SK-N-SH (cell line): ENCODE results near the gene OR5A2. TPM values are rescaled to one million over a fixed set of nuclear protein-coding genes. Genes with fewer than 3 reads are reported as not detected.

Experiments
- CTCF ChIA-PET: fragments of 300-600, 350-600 bp; formaldehyde crosslinking; extraction: SDS; loops from one replicate; lab custom pipeline; 2021; lab: Yijun Ruan, JAX
- POLR2A ChIA-PET: fragments of 350-600 bp; sonication (Branson Sonifier 250); formaldehyde crosslinking; extraction: SDS; loops from one replicate; lab custom pipeline; 2020; ENCODE audit warnings: antibody characterized with exemption, inconsistent platforms; lab: Yijun Ruan, JAX
- DNase-seq: peaks from one replicate; pipeline ENCODE4 v3.0.0; 2012
- H2AFZ ChIP-seq: fragments of 200-600 bp; sonication (generic); 2 replicates; pipeline ENCODE4 v1.8.1; 2016; ENCODE audit warnings: antibody characterized with exemption, mild to moderate bottlenecking, low read depth
- H3F3A ChIP-seq: fragments of 200-600 bp; sonication (generic); replicated peaks from 2 replicates; pipeline ENCODE3; 2016; ENCODE audit warnings: antibody characterized with exemption, mild to moderate bottlenecking; ENCODE audit not compliant: insufficient read depth
- H3K27ac ChIP-seq, 2 experiments: fragments of 200-500 bp in 1 of 2; fragments of 200-600 bp in 1 of 2; sonication (Bioruptor generic) in 1 of 2; sonication (generic), shearing (Covaris generic) in 1 of 2; 2 replicates each; pipeline versions ENCODE4 v1.5.1 to v1.6.1; 2014 to 2016; ENCODE audit warnings: low read depth in 2 of 2, inconsistent platforms in 1 of 2, low read length in 1 of 2, mild to moderate bottlenecking in 1 of 2, mixed read lengths in 1 of 2
- H3K27me3 ChIP-seq: fragments of 200-600 bp; sonication (generic), shearing (Covaris generic); 2 replicates; pipeline ENCODE4 v1.6.1; 2016; ENCODE audit warnings: mixed run types; ENCODE audit not compliant: insufficient read depth
- H3K36me3 ChIP-seq, 2 experiments: fragments of 200-500 bp in 1 of 2; fragments of 200-600 bp in 1 of 2; sonication (Bioruptor generic) in 1 of 2; sonication (generic) in 1 of 2; replicated peaks in 1 of 2; 2 replicates each; pipeline versions ENCODE3 to v1.5.1; 2014 to 2016; ENCODE audit warnings: low read length in 1 of 2, mild to moderate bottlenecking in 1 of 2; ENCODE audit not compliant: insufficient read depth in 2 of 2, control insufficient read depth in 1 of 2
- H3K4me1 ChIP-seq, 2 experiments: fragments of 200-500 bp in 1 of 2; fragments of 200-600 bp in 1 of 2; sonication (Bioruptor generic) in 1 of 2; sonication (generic), shearing (Covaris generic) in 1 of 2; 2 replicates each; pipeline versions ENCODE4 v1.5.1 to v1.6.1; 2014 to 2016; ENCODE audit warnings: low read depth in 1 of 2, low read length in 1 of 2, mixed run types in 1 of 2; ENCODE audit not compliant: insufficient read depth in 2 of 2, control insufficient read depth in 1 of 2
- H3K4me2 ChIP-seq: fragments of 200-600 bp; sonication (generic), shearing (Covaris generic); 2 replicates; pipeline ENCODE4 v1.6.1; 2017; ENCODE audit warnings: mixed run types
- H3K4me3 ChIP-seq, 2 experiments: fragments of 200-500 bp in 1 of 2; fragments of 200-600 bp in 1 of 2; sonication (Bioruptor generic) in 1 of 2; sonication (generic), shearing (Covaris generic) in 1 of 2; 2 replicates each; pipeline versions ENCODE4 v1.5.1 to v1.8.1; 2014 to 2016; ENCODE audit warnings: low read depth in 2 of 2, inconsistent platforms in 1 of 2, low read length in 1 of 2, mild to moderate bottlenecking in 1 of 2, mixed read lengths in 1 of 2, moderate library complexity in 1 of 2
- H3K79me2 ChIP-seq: fragments of 200-600 bp; sonication (generic); 2 replicates; pipeline ENCODE4 v1.8.1; 2017; ENCODE audit warnings: mild to moderate bottlenecking; ENCODE audit not compliant: insufficient read depth
- H3K9ac ChIP-seq: fragments of 200-600 bp; sonication (generic); 2 replicates; pipeline ENCODE4 v1.6.1; 2017; ENCODE audit warnings: mixed run types
- H3K9me2 ChIP-seq: fragments of 200-600 bp; sonication (generic); 2 replicates; pipeline ENCODE4 v1.6.1; 2017; ENCODE audit warnings: mixed run types
- H3K9me3 ChIP-seq: fragments of 200-600 bp; sonication (generic); 2 replicates; pipeline ENCODE4 v1.6.1; 2017; ENCODE audit warnings: mixed run types, mild to moderate bottlenecking, moderate library complexity
- H4K20me1 ChIP-seq: fragments of 200-600 bp; sonication (generic); 2 replicates; pipeline ENCODE4 v1.6.1; 2017; ENCODE audit warnings: mild to moderate bottlenecking, mixed run types; ENCODE audit not compliant: insufficient read depth
- ELF1 ChIP-seq: IDR thresholded peaks from 2 replicates; pipeline ENCODE4 v1.4.0; 2012
- EZH2phosphoT487 ChIP-seq: fragments of 200-600 bp; sonication (generic); IDR thresholded peaks from 2 replicates; pipeline ENCODE4 v1.6.1; 2017; ENCODE audit warnings: low read depth, mixed run types, mild to moderate bottlenecking, antibody characterized with exemption, moderate library complexity, borderline replicate concordance
- FOSL2 ChIP-seq: IDR thresholded peaks from 2 replicates; pipeline ENCODE4 v1.4.0; 2012; ENCODE audit warnings: low read depth, mild to moderate bottlenecking, moderate library complexity, borderline replicate concordance
- FOXJ3 ChIP-seq: sonication (generic); formaldehyde crosslinking; IDR thresholded peaks from 2 replicates; pipeline ENCODE4 v1.5.1; 2020; ENCODE audit warnings: mild to moderate bottlenecking, missing genetic modification reagents
- FOXM1 ChIP-seq: IDR thresholded peaks from 2 replicates; pipeline ENCODE4 v1.4.0; 2012; ENCODE audit warnings: low read depth, mild to moderate bottlenecking
- GATA2 ChIP-seq: sonication (generic); formaldehyde crosslinking; IDR thresholded peaks from 2 replicates; pipeline ENCODE4 v1.5.0; 2020; ENCODE audit warnings: mild to moderate bottlenecking, missing genetic modification reagents
- JUND ChIP-seq: IDR thresholded peaks from 2 replicates; pipeline ENCODE4 v1.4.0; 2012
- MXI1 ChIP-seq: IDR thresholded peaks from 2 replicates; pipeline ENCODE4 v1.6.1; 2012; ENCODE audit warnings: mild to moderate bottlenecking, low read depth, low read length, improper control_type of control experiment
- NFIC ChIP-seq: IDR thresholded peaks from 2 replicates; pipeline ENCODE4 v1.4.0; 2012; ENCODE audit warnings: borderline replicate concordance
- NRF1 ChIP-seq: IDR thresholded peaks from 2 replicates; pipeline ENCODE4 v1.6.1; 2012; ENCODE audit warnings: low read depth, mild to moderate bottlenecking, low read length
- RAD21 ChIP-seq: IDR thresholded peaks from 2 replicates; pipeline ENCODE4 v1.6.1; 2012; ENCODE audit warnings: mild to moderate bottlenecking, low read length
- SIN3A ChIP-seq: IDR thresholded peaks from 2 replicates; pipeline ENCODE4 v1.6.1; 2012; ENCODE audit warnings: low read depth, mild to moderate bottlenecking, low read length, moderate library complexity, borderline replicate concordance
- TAF1 ChIP-seq: IDR thresholded peaks from 2 replicates; pipeline ENCODE4 v1.6.1; 2012; ENCODE audit warnings: low read depth, mild to moderate bottlenecking, low read length, moderate library complexity, borderline replicate concordance
- TCF12 ChIP-seq: IDR thresholded peaks from 2 replicates; pipeline ENCODE4 v1.4.0; 2012
- YY1 ChIP-seq: IDR thresholded peaks from 2 replicates; pipeline ENCODE4 v1.4.0; 2012; ENCODE audit warnings: low read depth, mild to moderate bottlenecking
- WGBS: methylation state at CpG from one replicate; pipeline ENCODE4 v1.1.6; 2017; ENCODE audit warnings: low lambda C conversion rate; 5-methylcytosine and 5-hydroxymethylcytosine counted together
- polyA plus RNA-seq, 3 experiments: library from polyadenylated mRNA; depleted of rRNA; stranded (reverse); fragments of >200 nt; gene quantifications; 2 replicates each; pipeline ENCODE4 v1.2.3, GENCODE V29; 2012
- TF ChIP-seq, protein P1 (sequence below): IDR thresholded peaks from 2 replicates; pipeline ENCODE4 v1.6.1; 2012; ENCODE audit warnings: mild to moderate bottlenecking, low read depth, low read length, moderate library complexity
- TF ChIP-seq, protein P2 (sequence below): IDR thresholded peaks from 2 replicates; pipeline ENCODE4 v1.4.0; 2012; ENCODE audit warnings: low read depth
- TF ChIP-seq, protein P3 (sequence below): fragments of 150-350 bp; IDR thresholded peaks from 2 replicates; pipeline ENCODE4 v1.6.1; 2016; ENCODE audit warnings: mild to moderate bottlenecking, low read depth, low read length
- TF ChIP-seq, protein P4 (sequence below): fragments of 200-600 bp; sonication (generic); IDR thresholded peaks from 2 replicates; pipeline ENCODE4 v1.6.1; 2017; ENCODE audit warnings: antibody characterized with exemption, mild to moderate bottlenecking, moderate library complexity

The OR5A2 gene
- polyA plus RNA-seq, 1 of the 3 experiments (the other 2 are of a cell fraction): not detected

DNA sequence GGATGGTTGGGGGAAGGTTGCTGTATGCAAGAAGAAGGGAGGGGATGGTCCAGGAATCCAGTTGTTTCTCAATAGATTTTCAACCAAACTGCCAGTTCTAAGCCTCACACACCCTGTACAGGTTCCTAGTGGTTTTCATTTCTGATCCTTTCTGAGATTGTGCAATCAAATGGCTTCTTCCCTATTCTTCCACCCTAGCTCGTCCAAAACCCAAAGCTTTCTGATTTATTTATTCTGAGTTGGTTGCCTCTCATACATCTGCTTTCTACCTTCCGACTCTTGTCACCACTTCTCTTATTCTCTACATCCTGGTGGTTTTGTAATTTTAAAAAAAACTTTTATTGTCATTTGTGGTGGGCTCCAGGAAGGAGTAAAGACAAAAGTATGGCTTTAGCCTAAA is 12.6 kb downstream of the OR5A2 start:
- TF ChIP-seq GATA2 (no peak), NRF1 (no peak), EZH2phosphoT487 (no peak), TCF12 (no peak), NFIC (no peak), SIN3A (no peak), JUND (no peak), ELF1 (no peak), FOSL2 (no peak), FOXJ3 (CRISPR knock-in tag) (no peak), RAD21 (no peak), TAF1 (no peak), FOXM1 (no peak), YY1 (no peak), MXI1 (no peak)
- TF ChIP-seq, protein P1, sequence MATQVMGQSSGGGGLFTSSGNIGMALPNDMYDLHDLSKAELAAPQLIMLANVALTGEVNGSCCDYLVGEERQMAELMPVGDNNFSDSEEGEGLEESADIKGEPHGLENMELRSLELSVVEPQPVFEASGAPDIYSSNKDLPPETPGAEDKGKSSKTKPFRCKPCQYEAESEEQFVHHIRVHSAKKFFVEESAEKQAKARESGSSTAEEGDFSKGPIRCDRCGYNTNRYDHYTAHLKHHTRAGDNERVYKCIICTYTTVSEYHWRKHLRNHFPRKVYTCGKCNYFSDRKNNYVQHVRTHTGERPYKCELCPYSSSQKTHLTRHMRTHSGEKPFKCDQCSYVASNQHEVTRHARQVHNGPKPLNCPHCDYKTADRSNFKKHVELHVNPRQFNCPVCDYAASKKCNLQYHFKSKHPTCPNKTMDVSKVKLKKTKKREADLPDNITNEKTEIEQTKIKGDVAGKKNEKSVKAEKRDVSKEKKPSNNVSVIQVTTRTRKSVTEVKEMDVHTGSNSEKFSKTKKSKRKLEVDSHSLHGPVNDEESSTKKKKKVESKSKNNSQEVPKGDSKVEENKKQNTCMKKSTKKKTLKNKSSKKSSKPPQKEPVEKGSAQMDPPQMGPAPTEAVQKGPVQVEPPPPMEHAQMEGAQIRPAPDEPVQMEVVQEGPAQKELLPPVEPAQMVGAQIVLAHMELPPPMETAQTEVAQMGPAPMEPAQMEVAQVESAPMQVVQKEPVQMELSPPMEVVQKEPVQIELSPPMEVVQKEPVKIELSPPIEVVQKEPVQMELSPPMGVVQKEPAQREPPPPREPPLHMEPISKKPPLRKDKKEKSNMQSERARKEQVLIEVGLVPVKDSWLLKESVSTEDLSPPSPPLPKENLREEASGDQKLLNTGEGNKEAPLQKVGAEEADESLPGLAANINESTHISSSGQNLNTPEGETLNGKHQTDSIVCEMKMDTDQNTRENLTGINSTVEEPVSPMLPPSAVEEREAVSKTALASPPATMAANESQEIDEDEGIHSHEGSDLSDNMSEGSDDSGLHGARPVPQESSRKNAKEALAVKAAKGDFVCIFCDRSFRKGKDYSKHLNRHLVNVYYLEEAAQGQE: no peak
- TF ChIP-seq, protein P2, sequence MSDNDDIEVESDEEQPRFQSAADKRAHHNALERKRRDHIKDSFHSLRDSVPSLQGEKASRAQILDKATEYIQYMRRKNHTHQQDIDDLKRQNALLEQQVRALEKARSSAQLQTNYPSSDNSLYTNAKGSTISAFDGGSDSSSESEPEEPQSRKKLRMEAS: no peak
- TF ChIP-seq, protein P3, sequence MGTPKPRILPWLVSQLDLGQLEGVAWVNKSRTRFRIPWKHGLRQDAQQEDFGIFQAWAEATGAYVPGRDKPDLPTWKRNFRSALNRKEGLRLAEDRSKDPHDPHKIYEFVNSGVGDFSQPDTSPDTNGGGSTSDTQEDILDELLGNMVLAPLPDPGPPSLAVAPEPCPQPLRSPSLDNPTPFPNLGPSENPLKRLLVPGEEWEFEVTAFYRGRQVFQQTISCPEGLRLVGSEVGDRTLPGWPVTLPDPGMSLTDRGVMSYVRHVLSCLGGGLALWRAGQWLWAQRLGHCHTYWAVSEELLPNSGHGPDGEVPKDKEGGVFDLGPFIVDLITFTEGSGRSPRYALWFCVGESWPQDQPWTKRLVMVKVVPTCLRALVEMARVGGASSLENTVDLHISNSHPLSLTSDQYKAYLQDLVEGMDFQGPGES: no peak
- TF ChIP-seq, protein P4, sequence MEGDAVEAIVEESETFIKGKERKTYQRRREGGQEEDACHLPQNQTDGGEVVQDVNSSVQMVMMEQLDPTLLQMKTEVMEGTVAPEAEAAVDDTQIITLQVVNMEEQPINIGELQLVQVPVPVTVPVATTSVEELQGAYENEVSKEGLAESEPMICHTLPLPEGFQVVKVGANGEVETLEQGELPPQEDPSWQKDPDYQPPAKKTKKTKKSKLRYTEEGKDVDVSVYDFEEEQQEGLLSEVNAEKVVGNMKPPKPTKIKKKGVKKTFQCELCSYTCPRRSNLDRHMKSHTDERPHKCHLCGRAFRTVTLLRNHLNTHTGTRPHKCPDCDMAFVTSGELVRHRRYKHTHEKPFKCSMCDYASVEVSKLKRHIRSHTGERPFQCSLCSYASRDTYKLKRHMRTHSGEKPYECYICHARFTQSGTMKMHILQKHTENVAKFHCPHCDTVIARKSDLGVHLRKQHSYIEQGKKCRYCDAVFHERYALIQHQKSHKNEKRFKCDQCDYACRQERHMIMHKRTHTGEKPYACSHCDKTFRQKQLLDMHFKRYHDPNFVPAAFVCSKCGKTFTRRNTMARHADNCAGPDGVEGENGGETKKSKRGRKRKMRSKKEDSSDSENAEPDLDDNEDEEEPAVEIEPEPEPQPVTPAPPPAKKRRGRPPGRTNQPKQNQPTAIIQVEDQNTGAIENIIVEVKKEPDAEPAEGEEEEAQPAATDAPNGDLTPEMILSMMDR: no peak
- H3K9me2 ChIP-seq: no peaks in the 10 kb centered on the region
- no peak overlapping the region for H3K4me2 ChIP-seq
- no peaks in the 10 kb centered on the region for H3K4me1 ChIP-seq
- H2AFZ ChIP-seq: no peak overlapping the region
- no peaks in the 10 kb centered on the region for H3K27me3 ChIP-seq
- no peaks in the 10 kb centered on the region for H3K9me3 ChIP-seq
- no peak overlapping the region for H3K27ac ChIP-seq
- H3F3A ChIP-seq: no peaks in the 10 kb centered on the region
- H3K4me3 ChIP-seq: no peak overlapping the region
- H4K20me1 ChIP-seq: no peaks in the 10 kb centered on the region
- DNase-seq: no peak
- POLR2A ChIA-PET: no interaction called here
- CTCF ChIA-PET: no interaction called here
- H3K79me2 ChIP-seq: no peaks in the 10 kb centered on the region
- WGBS: 4% methylated on average over 2 of the region's 2 CpGs
- no peaks in the 10 kb centered on the region for H3K36me3 ChIP-seq
- H3K9ac ChIP-seq: no peak overlapping the region
